ENCODE results near the gene DCLRE1B. TPM values are rescaled to one million over a fixed set of nuclear protein-coding genes. Genes with fewer than 3 reads are reported as not detected.

DCLRE1B gene
- total and polyA plus RNA-seq, 2 donors (not counting 1 experiment from before 2014, with no cell fraction given) = 1.0 to 4.8 TPM

DNA sequence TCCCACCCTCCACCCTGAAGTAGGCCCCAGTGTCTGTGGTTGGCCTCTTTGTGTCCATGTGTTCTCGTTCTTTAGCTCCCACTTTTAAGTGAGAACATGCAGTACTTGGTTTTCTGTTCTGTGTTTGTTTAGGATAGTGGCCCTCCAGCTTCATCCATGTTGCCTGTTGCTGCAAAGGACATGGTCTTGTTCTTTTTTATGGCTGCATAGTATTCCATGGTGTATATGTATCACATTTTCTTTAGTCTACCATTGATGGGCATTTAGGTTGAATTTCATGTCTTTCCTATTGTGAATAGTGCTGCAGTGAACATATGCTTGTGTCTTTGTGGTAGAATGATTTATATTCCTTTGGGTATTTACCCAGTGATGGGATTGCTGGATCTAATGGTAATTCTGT lies 30.1 kb downstream of the DCLRE1B start:
- intact Hi-C loops (cut with micrococcal nuclease) = no loop called here
- H3K36me3 ChIP-seq (replicated peaks in 1 of 2; ENCODE audit: control extremely low read depth in 1 of 2, control insufficient read depth in 1 of 2, extremely low read depth in 1 of 2, insufficient read depth in 2 of 2, low read length in 1 of 2) = no peaks in the 10 kb centered on the region
- ChIA-PET POLR2A (no interaction called here), CTCF (interaction anchor here (0.6 to 1.6 kb wide), 3 partner anchors 15 to 707 kb away, joined by 3 to 4 read pairs (median 4); no protein-coding TSS in a partner anchor)
- Mint-ChIP-seq H3K27me3 (no peaks in the 10 kb centered on the region), H3K4me3 (no peak overlapping the region), H3K27ac (no peak overlapping the region), H3K4me1 (peaks cover 71% of the 10 kb centered on the region), H3K9me3 (ENCODE audit: insufficient read depth) (no peaks in the 10 kb centered on the region)
- no peak overlapping the region for H3K9ac ChIP-seq (ENCODE audit: low read length)
- H4K20me1 ChIP-seq (ENCODE audit: control insufficient read depth, insufficient read depth, low read length, poor library complexity, severe bottlenecking) = peaks cover 65% of the 10 kb centered on the region
- ATAC-seq (ENCODE audit: low read depth) = no peak
- no peak overlapping the region for H3K27ac ChIP-seq (ENCODE audit: low read length in 2 of 2)
- TF ChIP-seq, protein P1, sequence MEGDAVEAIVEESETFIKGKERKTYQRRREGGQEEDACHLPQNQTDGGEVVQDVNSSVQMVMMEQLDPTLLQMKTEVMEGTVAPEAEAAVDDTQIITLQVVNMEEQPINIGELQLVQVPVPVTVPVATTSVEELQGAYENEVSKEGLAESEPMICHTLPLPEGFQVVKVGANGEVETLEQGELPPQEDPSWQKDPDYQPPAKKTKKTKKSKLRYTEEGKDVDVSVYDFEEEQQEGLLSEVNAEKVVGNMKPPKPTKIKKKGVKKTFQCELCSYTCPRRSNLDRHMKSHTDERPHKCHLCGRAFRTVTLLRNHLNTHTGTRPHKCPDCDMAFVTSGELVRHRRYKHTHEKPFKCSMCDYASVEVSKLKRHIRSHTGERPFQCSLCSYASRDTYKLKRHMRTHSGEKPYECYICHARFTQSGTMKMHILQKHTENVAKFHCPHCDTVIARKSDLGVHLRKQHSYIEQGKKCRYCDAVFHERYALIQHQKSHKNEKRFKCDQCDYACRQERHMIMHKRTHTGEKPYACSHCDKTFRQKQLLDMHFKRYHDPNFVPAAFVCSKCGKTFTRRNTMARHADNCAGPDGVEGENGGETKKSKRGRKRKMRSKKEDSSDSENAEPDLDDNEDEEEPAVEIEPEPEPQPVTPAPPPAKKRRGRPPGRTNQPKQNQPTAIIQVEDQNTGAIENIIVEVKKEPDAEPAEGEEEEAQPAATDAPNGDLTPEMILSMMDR (IDR thresholded peaks at IDR 0.05) = no peak
- TF ChIP-seq EZH2 (IDR thresholded peaks at IDR 0.05; ENCODE audit: borderline replicate concordance, insufficient read depth, low read depth, low read length, poor library complexity, severe bottlenecking) = no peak
- peaks cover 0 to 3% (median 0%) of the 10 kb centered on the region in 3 donors for H3K9me3 ChIP-seq (ENCODE audit: control extremely low read depth in 1 of 3, control insufficient read depth in 2 of 3, insufficient read depth in 1 of 3, low read length in 2 of 3)
- no peaks in the 10 kb centered on the region for H3K27me3 ChIP-seq (replicated peaks in 1 of 4; ENCODE audit: control extremely low read depth in 1 of 4, control insufficient read depth in 3 of 4, insufficient read depth in 4 of 4, low read length in 3 of 4)
- H3K4me2 ChIP-seq (replicated peaks; ENCODE audit: low read depth, low read length, poor library complexity, severe bottlenecking) = no peak overlapping the region
- peaks cover 32 to 38% of the 10 kb centered on the region in 2 donors for H3K4me1 ChIP-seq (ENCODE audit: control insufficient read depth in 2 of 2, insufficient read depth in 2 of 2, low read length in 2 of 2)
- no peak overlapping the region for H2AFZ ChIP-seq (ENCODE audit: insufficient read depth, low read depth, low read length, poor library complexity, severe bottlenecking)
- no CpG with 5 or more reads among the region's 1 CpG for WGBS (ENCODE audit: insufficient coverage)
- no peak overlapping the region for H3K4me3 ChIP-seq (ENCODE audit: control extremely low read depth in 1 of 5, extremely low read depth in 1 of 5, insufficient read depth in 1 of 5, low read depth in 2 of 5, low read length in 4 of 5)
- H3K79me2 ChIP-seq (ENCODE audit: control insufficient read depth, insufficient read depth, low read length) = peaks cover 98% of the 10 kb centered on the region
- DNase-seq = no peak

DNA sequence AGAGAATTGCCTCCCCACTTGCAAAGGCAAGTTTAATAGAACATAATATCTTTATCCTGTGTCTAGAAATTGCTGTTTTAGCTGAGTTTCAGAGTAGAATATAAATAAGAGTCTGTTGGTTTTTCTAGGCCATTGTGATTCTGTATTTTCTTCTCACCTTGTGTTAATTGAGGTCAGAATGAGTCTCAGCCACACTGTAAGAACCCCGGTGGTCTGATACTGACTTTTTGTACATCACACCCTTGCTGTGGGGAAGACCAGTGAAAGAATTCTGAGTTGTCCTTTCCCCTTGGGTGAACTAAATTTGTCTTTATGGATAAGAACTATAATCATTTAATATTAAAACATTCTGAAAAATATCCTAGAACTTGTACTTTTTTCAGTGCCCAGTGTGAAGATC lies 30.8 kb downstream of the DCLRE1B start:
- Mint-ChIP-seq H3K27me3 (no peaks in the 10 kb centered on the region), H3K9me3 (ENCODE audit: insufficient read depth) (no peaks in the 10 kb centered on the region), H3K27ac (no peak overlapping the region), H3K4me3 (no peak overlapping the region), H3K4me1 (peaks cover 71% of the 10 kb centered on the region)
- Histone ChIP-seq H2AFZ (ENCODE audit: insufficient read depth, low read depth, low read length, poor library complexity, severe bottlenecking) (no peak overlapping the region), H3K79me2 (ENCODE audit: control insufficient read depth, insufficient read depth, low read length) (peaks cover 98% of the 10 kb centered on the region), H3K4me2 (replicated peaks; ENCODE audit: low read depth, low read length, poor library complexity, severe bottlenecking) (no peak overlapping the region), H3K9ac (ENCODE audit: low read length) (no peak overlapping the region), H3K4me3 (ENCODE audit: control extremely low read depth in 1 of 5, extremely low read depth in 1 of 5, insufficient read depth in 1 of 5, low read depth in 2 of 5, low read length in 4 of 5) (no peak overlapping the region), H3K27me3 (replicated peaks in 1 of 4; ENCODE audit: control extremely low read depth in 1 of 4, control insufficient read depth in 3 of 4, insufficient read depth in 4 of 4, low read length in 3 of 4) (no peaks in the 10 kb centered on the region), H3K4me1 (ENCODE audit: control insufficient read depth in 2 of 2, insufficient read depth in 2 of 2, low read length in 2 of 2) (peaks cover 32 to 36% of the 10 kb centered on the region in 2 donors), H3K27ac (ENCODE audit: low read length in 2 of 2) (no peak overlapping the region), H3K9me3 (ENCODE audit: control extremely low read depth in 1 of 3, control insufficient read depth in 2 of 3, insufficient read depth in 1 of 3, low read length in 2 of 3) (peaks cover 0 to 3% (median 0%) of the 10 kb centered on the region in 3 donors), H4K20me1 (ENCODE audit: control insufficient read depth, insufficient read depth, low read length, poor library complexity, severe bottlenecking) (peaks cover 57% of the 10 kb centered on the region), H3K36me3 (replicated peaks in 1 of 2; ENCODE audit: control extremely low read depth in 1 of 2, control insufficient read depth in 1 of 2, extremely low read depth in 1 of 2, insufficient read depth in 2 of 2, low read length in 1 of 2) (peaks cover 0 to 6% of the 10 kb centered on the region in 2 experiments)
- POLR2A ChIA-PET = no interaction called here
- intact Hi-C loops (cut with micrococcal nuclease) = no loop called here
- DNase-seq (no peak), ATAC-seq (ENCODE audit: low read depth) (no peak)
- no peak for TF ChIP-seq EZH2 (IDR thresholded peaks at IDR 0.05; ENCODE audit: borderline replicate concordance, insufficient read depth, low read depth, low read length, poor library complexity, severe bottlenecking)
- TF ChIP-seq, protein P1 (IDR thresholded peaks at IDR 0.05) = no peak
- CTCF ChIA-PET = no interaction called here
- no CpG with 5 or more reads among the region's 1 CpG for WGBS (ENCODE audit: insufficient coverage)

All from B cell (primary cell).